ENCODE measurements around the gene C19orf47. TPM values are rescaled to one million over a fixed set of nuclear protein-coding genes. Genes with fewer than 3 reads are reported as not detected.
"Not testable (repeated sequence)": the region's sequence is repeated elsewhere in the genome, so short reads cannot be mapped to it uniquely, and the experiment has no call there.

The C19orf47 gene
- total RNA-seq, 1 experiment from 2014 or later, result 18.0 TPM

- POLR2A ChIA-PET, result no interaction called here
- Histone ChIP-seq H2AFZ (ENCODE audit: low read depth, low read length, poor library complexity, severe bottlenecking) (no peak overlapping the region), H3K27ac (ENCODE audit: low read depth, low read length) (no peak overlapping the region), H3K9ac (ENCODE audit: low read length) (no peak overlapping the region), H3K36me3 (ENCODE audit: control insufficient read depth in 1 of 2, insufficient read depth in 2 of 2, low read length in 2 of 2) (peaks cover 18 to 26% of the 10 kb centered on the region in 2 experiments), H3K4me2 (ENCODE audit: low read length) (no peak overlapping the region), H4K20me1 (ENCODE audit: insufficient read depth) (no peaks in the 10 kb centered on the region), H3K9me3 (ENCODE audit: control insufficient read depth in 1 of 2, insufficient read depth in 1 of 2, low read depth in 1 of 2, low read length in 2 of 2) (no peaks in the 10 kb centered on the region), H3K4me3 (replicated peaks in 1 of 2; ENCODE audit: low read depth in 1 of 2, low read length in 2 of 2) (no peak overlapping the region), H3K4me1 (ENCODE audit: control insufficient read depth in 1 of 2, insufficient read depth in 2 of 2, low read length in 2 of 2) (no peaks in the 10 kb centered on the region), H3K27me3 (ENCODE audit: insufficient read depth, low read length) (no peaks in the 10 kb centered on the region), H3K9me2 (ENCODE audit: insufficient read depth) (no peaks in the 10 kb centered on the region), H3K79me2 (ENCODE audit: insufficient read depth, low read length) (peaks cover 11% of the 10 kb centered on the region)
- no TSS peak for BruUV-seq (replicated peaks)
- RAD21 ChIA-PET (ENCODE audit: low non-redundant PET in 1 of 2, low total read pairs in 2 of 2, uncharacterized antibody in 2 of 2, unreplicated experiment in 2 of 2), result no interaction called here
- TF ChIP-seq ZFX (IDR thresholded peaks at IDR 0.05), result no peak
- ATAC-seq (no peak), DNase-seq (ENCODE audit: low read depth, low spot score) (no peak)
- CTCF ChIA-PET, result no interaction called here
- intact Hi-C loops (cut with micrococcal nuclease), result no loop called here
Measured at GRCh38 chr19:40335101-40335500, 13.1 kb downstream of the C19orf47 start.

- H4K20me1 ChIP-seq (ENCODE audit: insufficient read depth); H3K4me3 ChIP-seq (replicated peaks in 1 of 2; ENCODE audit: low read depth in 1 of 2, low read length in 2 of 2); H3K9me3 ChIP-seq (ENCODE audit: control insufficient read depth in 1 of 2, insufficient read depth in 1 of 2, low read depth in 1 of 2, low read length in 2 of 2); H3K27me3 ChIP-seq (ENCODE audit: insufficient read depth, low read length); H3K27ac ChIP-seq (ENCODE audit: low read depth, low read length); H3K9me2 ChIP-seq (ENCODE audit: insufficient read depth); H3K4me1 ChIP-seq (ENCODE audit: control insufficient read depth in 1 of 2, insufficient read depth in 2 of 2, low read length in 2 of 2); CTCF ChIA-PET; H2AFZ ChIP-seq (ENCODE audit: low read depth, low read length, poor library complexity, severe bottlenecking); intact Hi-C loops (cut with micrococcal nuclease); POLR2A ChIA-PET; H3K4me2 ChIP-seq (ENCODE audit: low read length); H3K9ac ChIP-seq (ENCODE audit: low read length); DNase-seq (ENCODE audit: low read depth, low spot score); RAD21 ChIA-PET (ENCODE audit: low non-redundant PET in 1 of 2, low total read pairs in 2 of 2, uncharacterized antibody in 2 of 2, unreplicated experiment in 2 of 2); BruUV-seq (replicated peaks); ATAC-seq: not testable (repeated sequence)
- H3K36me3 ChIP-seq (ENCODE audit: control insufficient read depth in 1 of 2, insufficient read depth in 2 of 2, low read length in 2 of 2), result peaks cover 18 to 27% of the 10 kb centered on the region in 2 experiments
- H3K79me2 ChIP-seq (ENCODE audit: insufficient read depth, low read length), result peaks cover 11% of the 10 kb centered on the region
Measured at GRCh38 chr19:40333083-40333482, 15.1 kb downstream of the C19orf47 start.

GRCh38 chr19:40332669-40333068 lies 15.5 kb downstream of the C19orf47 start:
- no peak overlapping the region for H3K4me2 ChIP-seq (ENCODE audit: low read length)
- no peaks in the 10 kb centered on the region for H3K9me2 ChIP-seq (ENCODE audit: insufficient read depth)
- ChIA-PET POLR2A (no interaction called here), CTCF (no interaction called here), RAD21 (ENCODE audit: low non-redundant PET in 1 of 2, low total read pairs in 2 of 2, uncharacterized antibody in 2 of 2, unreplicated experiment in 2 of 2) (no interaction called here)
- no peaks in the 10 kb centered on the region for H3K27me3 ChIP-seq (ENCODE audit: insufficient read depth, low read length)
- DNase-seq (ENCODE audit: low read depth, low spot score), result no peak
- H3K27ac ChIP-seq (ENCODE audit: low read depth, low read length), result no peak overlapping the region
- no peaks in the 10 kb centered on the region for H3K4me1 ChIP-seq (ENCODE audit: control insufficient read depth in 1 of 2, insufficient read depth in 2 of 2, low read length in 2 of 2)
- intact Hi-C loops (cut with micrococcal nuclease), result no loop called here
- no peak for ATAC-seq
- peaks cover 20 to 31% of the 10 kb centered on the region in 2 experiments for H3K36me3 ChIP-seq (ENCODE audit: control insufficient read depth in 1 of 2, insufficient read depth in 2 of 2, low read length in 2 of 2)
- H4K20me1 ChIP-seq (ENCODE audit: insufficient read depth), result no peaks in the 10 kb centered on the region
- no peaks in the 10 kb centered on the region for H3K9me3 ChIP-seq (ENCODE audit: control insufficient read depth in 1 of 2, insufficient read depth in 1 of 2, low read depth in 1 of 2, low read length in 2 of 2)
- H3K9ac ChIP-seq (ENCODE audit: low read length), result no peak overlapping the region
- no TSS peak for BruUV-seq (replicated peaks)
- no peak overlapping the region for H2AFZ ChIP-seq (ENCODE audit: low read depth, low read length, poor library complexity, severe bottlenecking)
- no peak overlapping the region for H3K4me3 ChIP-seq (replicated peaks in 1 of 2; ENCODE audit: low read depth in 1 of 2, low read length in 2 of 2)
- peaks cover 8% of the 10 kb centered on the region for H3K79me2 ChIP-seq (ENCODE audit: insufficient read depth, low read length)
- TF ChIP-seq CBX3 (IDR thresholded peaks at IDR 0.05; ENCODE audit: low read depth) (no peak), POLR2A (IDR thresholded peaks at IDR 0.05; ENCODE audit: borderline replicate concordance, extremely low read depth, insufficient read depth, insufficient read length) (no peak), EZH2 (IDR thresholded peaks at IDR 0.05) (no peak), REST (IDR thresholded peaks at IDR 0.05; ENCODE audit: low read depth) (no peak), JUND (IDR thresholded peaks at IDR 0.05) (no peak), ZBTB33 (IDR thresholded peaks at IDR 0.05; ENCODE audit: extremely low read depth, insufficient replicate concordance, low read length) (no peak), ATF3 (IDR thresholded peaks at IDR 0.05) (no peak), EGR1 (IDR thresholded peaks at IDR 0.05; ENCODE audit: low read depth) (no peak)
